GM19324 (cell line): ENCODE results near the gene C10orf105.

Experiments
- ATAC-seq: cut with Tn5 transposase; IDR thresholded peaks from one replicate; pipeline ENCODE4 v1.9.1; 2021; ENCODE audit warnings: mild to moderate bottlenecking, moderate library complexity; ENCODE audit not compliant: unreplicated experiment, low FRiP score

Gene C10orf105

GRCh38 chr10:71739358-71739900, 19.9 kb upstream of the C10orf105 start:
- no peak for ATAC-seq

- no peak for ATAC-seq
These were observed 18.2 kb upstream of the C10orf105 start for GRCh38 chr10:71737834-71738197.

- no peak for ATAC-seq
These were observed 17.6 kb upstream of the C10orf105 start for GRCh38 chr10:71737001-71737833.

GRCh38 chr10:71736570-71736952, 17.0 kb upstream of the C10orf105 start:
- no peak for ATAC-seq

- ATAC-seq: no peak
These were observed 16.4 kb upstream of the C10orf105 start for GRCh38 chr10:71735709-71736569.

- no peak for ATAC-seq
These were observed 15.2 kb upstream of the C10orf105 start for GRCh38 chr10:71734797-71735196.

- no peak for ATAC-seq
These were observed 12.2 kb upstream of the C10orf105 start for GRCh38 chr10:71731791-71732190.

- no peak for ATAC-seq
These were observed 9.6 kb upstream of the C10orf105 start for GRCh38 chr10:71729161-71729636.

- peak; percentile 60 for ATAC-seq
These were observed 8.5 kb upstream of the C10orf105 start for GRCh38 chr10:71727738-71728737.

- peak; percentile 46 for ATAC-seq
These were observed 7.6 kb upstream of the C10orf105 start for GRCh38 chr10:71727105-71727737.

GRCh38 chr10:71726580-71727104, 7.1 kb upstream of the C10orf105 start:
- peak; percentile 7 for ATAC-seq

- ATAC-seq: no peak
These were observed 6.5 kb upstream of the C10orf105 start for GRCh38 chr10:71725998-71726579.

- no peak for ATAC-seq
These were observed 5.7 kb upstream of the C10orf105 start for GRCh38 chr10:71725249-71725648.

- no peak for ATAC-seq
These were observed 5.0 kb upstream of the C10orf105 start for GRCh38 chr10:71724539-71724938.

GRCh38 chr10:71723311-71723710, 3.7 kb upstream of the C10orf105 start:
- no peak for ATAC-seq

GRCh38 chr10:71722849-71723248, 3.3 kb upstream of the C10orf105 start:
- ATAC-seq: no peak

- no peak for ATAC-seq
These were observed 1.7 kb upstream of the C10orf105 start for GRCh38 chr10:71721313-71721712.

GRCh38 chr10:71720288-71720687, 710 bp upstream of the C10orf105 start:
- ATAC-seq: no peak

GRCh38 chr10:71719042-71719441, 536 bp downstream of the C10orf105 start:
- ATAC-seq: no peak
